Stimulated activated CD4-positive, alpha-beta T cell treated with anti-CD3 and anti-CD28 coated beads, TNF-alpha, amount 100 ng/mL, for 1 hour (primary cell): ENCODE data around the gene TMTC3.
"Not testable (repeated sequence)": the region's sequence is repeated elsewhere in the genome, so short reads cannot be mapped to it uniquely, and the experiment has no call there.

Experiments
- DNase-seq, 3 donors: peaks; one replicate each; pipeline ENCODE4 v3.0.0-alpha.2; 2020; ENCODE audit warnings: low read depth in 3 of 3, low spot score in 1 of 3

Gene TMTC3

GRCh38 chr12:88163371-88163770 is 21.3 kb downstream of the TMTC3 start:
- no peak for DNase-seq

- no peak for DNase-seq
Observed at GRCh38 chr12:88166179-88166578, 24.1 kb downstream of the TMTC3 start.

GRCh38 chr12:88167384-88167783 is 25.3 kb downstream of the TMTC3 start:
- DNase-seq = no peak

- DNase-seq = no peak
Observed at GRCh38 chr12:88172844-88173407, 30.8 kb downstream of the TMTC3 start.

GRCh38 chr12:88175544-88175943 is 33.4 kb downstream of the TMTC3 start:
- no peak for DNase-seq

- DNase-seq = no peak
Observed at GRCh38 chr12:88179436-88180014, 37.4 kb downstream of the TMTC3 start.

GRCh38 chr12:88181881-88182280 is 39.8 kb downstream of the TMTC3 start:
- DNase-seq = no peak

- no peak for DNase-seq
Observed at GRCh38 chr12:88182416-88182815, 40.3 kb downstream of the TMTC3 start.

- DNase-seq = no peak
Observed at GRCh38 chr12:88184196-88184595, 42.1 kb downstream of the TMTC3 start.

GRCh38 chr12:88185279-88185678 is 43.2 kb downstream of the TMTC3 start:
- no peak for DNase-seq

GRCh38 chr12:88185988-88186387 is 43.9 kb downstream of the TMTC3 start:
- no peak for DNase-seq

GRCh38 chr12:88187571-88187970 is 45.5 kb downstream of the TMTC3 start:
- no peak for DNase-seq

GRCh38 chr12:88188180-88188579 is 46.1 kb downstream of the TMTC3 start:
- DNase-seq = no peak

- DNase-seq = no peak
Observed at GRCh38 chr12:88192426-88192825, 50.3 kb downstream of the TMTC3 start.

GRCh38 chr12:88194868-88195267 is 52.8 kb downstream of the TMTC3 start:
- DNase-seq = no peak

GRCh38 chr12:88200029-88200428 is 57.9 kb downstream of the TMTC3 start:
- no peak for DNase-seq

- DNase-seq = no peak
Observed at GRCh38 chr12:88202500-88202899, 60.4 kb downstream of the TMTC3 start.

GRCh38 chr12:88206601-88207000 is 64.5 kb downstream of the TMTC3 start:
- no peak for DNase-seq

- DNase-seq = no peak
Observed at GRCh38 chr12:88207921-88208620, 66.0 kb downstream of the TMTC3 start.

GRCh38 chr12:88208661-88209060 is 66.6 kb downstream of the TMTC3 start:
- DNase-seq = no peak

GRCh38 chr12:88210311-88210710 is 68.2 kb downstream of the TMTC3 start:
- not testable (repeated sequence) for DNase-seq

- no peak for DNase-seq
Observed at GRCh38 chr12:88218293-88218692, 76.2 kb downstream of the TMTC3 start.

GRCh38 chr12:88219861-88220260 is 77.8 kb downstream of the TMTC3 start:
- DNase-seq = no peak
